ENCODE results near the gene EARS2.

The EARS2 gene

GRCh38 chr16:23556881-23557778 is at the start of gene EARS2, which contains the start of gene UBFD1:
Gene EARS2, minus strand, starts transcription at chr16:23557350. Its CDS starts 7 bp downstream, at chr16:23557343.
Gene UBFD1, plus strand, starts transcription at chr16:23557727. Its CDS starts 16 bp downstream, at chr16:23557743.
- peak within 1 kb of the TSS; percentile 85 for H2AFZ ChIP-seq (ENCODE audit: low read depth, low read length, severe bottlenecking)
- no peaks in the 10 kb centered on the region; the same call in 1 of the 2 replicates for H3K36me3 ChIP-seq (ENCODE audit: low read length)
- peak within 1 kb of the TSS; percentile 86 for H3K9ac ChIP-seq (ENCODE audit: low read length)
- peak within 1 kb of the TSS; percentile 71 for H3K4me2 ChIP-seq (ENCODE audit: low read depth, low read length, poor library complexity, severe bottlenecking)
- H3K9me2 ChIP-seq (replicated peaks; ENCODE audit: insufficient read depth, low read length), result no peaks in the 10 kb centered on the region
- H3K79me2 ChIP-seq (ENCODE audit: insufficient read depth, low read length), result peaks cover 39% of the 10 kb centered on the region
- TF ChIP-seq, protein P1, sequence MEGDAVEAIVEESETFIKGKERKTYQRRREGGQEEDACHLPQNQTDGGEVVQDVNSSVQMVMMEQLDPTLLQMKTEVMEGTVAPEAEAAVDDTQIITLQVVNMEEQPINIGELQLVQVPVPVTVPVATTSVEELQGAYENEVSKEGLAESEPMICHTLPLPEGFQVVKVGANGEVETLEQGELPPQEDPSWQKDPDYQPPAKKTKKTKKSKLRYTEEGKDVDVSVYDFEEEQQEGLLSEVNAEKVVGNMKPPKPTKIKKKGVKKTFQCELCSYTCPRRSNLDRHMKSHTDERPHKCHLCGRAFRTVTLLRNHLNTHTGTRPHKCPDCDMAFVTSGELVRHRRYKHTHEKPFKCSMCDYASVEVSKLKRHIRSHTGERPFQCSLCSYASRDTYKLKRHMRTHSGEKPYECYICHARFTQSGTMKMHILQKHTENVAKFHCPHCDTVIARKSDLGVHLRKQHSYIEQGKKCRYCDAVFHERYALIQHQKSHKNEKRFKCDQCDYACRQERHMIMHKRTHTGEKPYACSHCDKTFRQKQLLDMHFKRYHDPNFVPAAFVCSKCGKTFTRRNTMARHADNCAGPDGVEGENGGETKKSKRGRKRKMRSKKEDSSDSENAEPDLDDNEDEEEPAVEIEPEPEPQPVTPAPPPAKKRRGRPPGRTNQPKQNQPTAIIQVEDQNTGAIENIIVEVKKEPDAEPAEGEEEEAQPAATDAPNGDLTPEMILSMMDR (IDR thresholded peaks at IDR 0.05; ENCODE audit: insufficient read depth, low read length, poor library complexity, severe bottlenecking), result peak; percentile 88
- TF ChIP-seq EZH2phosphoT487 (conservative IDR thresholded peaks at IDR 0.05; ENCODE audit: low read length), result no peak
- no peaks in the 10 kb centered on the region for H3K27me3 ChIP-seq (ENCODE audit: low read length)
- H3K9me3 ChIP-seq (ENCODE audit: insufficient read depth, low read length), result no peaks in the 10 kb centered on the region
- no peaks in the 10 kb centered on the region for H4K20me1 ChIP-seq (ENCODE audit: low read depth, low read length)
- H3K4me3 ChIP-seq (ENCODE audit: insufficient read depth, low read length, poor library complexity, severe bottlenecking), result peak within 1 kb of the TSS; percentile 82
- H3F3A ChIP-seq (ENCODE audit: insufficient read depth), result peaks cover 13% of the 10 kb centered on the region
- H3K27ac ChIP-seq (ENCODE audit: low read depth, low read length), result peak within 1 kb of the TSS; percentile 69

GRCh38 chr16:23597003-23597756 is 40.0 kb upstream of the EARS2 start:
- Histone ChIP-seq H3K79me2 (ENCODE audit: insufficient read depth, low read length) (peaks cover 36% of the 10 kb centered on the region), H4K20me1 (ENCODE audit: low read depth, low read length) (no peaks in the 10 kb centered on the region; the same call in 1 of the 2 replicates), H3K4me3 (ENCODE audit: insufficient read depth, low read length, poor library complexity, severe bottlenecking) (no peak overlapping the region), H3K9me3 (ENCODE audit: insufficient read depth, low read length) (no peaks in the 10 kb centered on the region), H3K9me2 (replicated peaks; ENCODE audit: insufficient read depth, low read length) (no peaks in the 10 kb centered on the region), H2AFZ (ENCODE audit: low read depth, low read length, severe bottlenecking) (peak overlapping the region; percentile 95), H3K27ac (ENCODE audit: low read depth, low read length) (peak overlapping the region; percentile 62), H3K27me3 (ENCODE audit: low read length) (no peaks in the 10 kb centered on the region), H3K36me3 (ENCODE audit: low read length) (no peaks in the 10 kb centered on the region; the same call in 1 of the 2 replicates), H3F3A (ENCODE audit: insufficient read depth) (peaks cover 12% of the 10 kb centered on the region), H3K4me2 (ENCODE audit: low read depth, low read length, poor library complexity, severe bottlenecking) (peak overlapping the region; percentile 66), H3K9ac (ENCODE audit: low read length) (peak overlapping the region; percentile 91)
- no peak for TF ChIP-seq EZH2phosphoT487 (conservative IDR thresholded peaks at IDR 0.05; ENCODE audit: low read length)
- TF ChIP-seq, protein P1 (IDR thresholded peaks at IDR 0.05; ENCODE audit: insufficient read depth, low read length, poor library complexity, severe bottlenecking), result peak; percentile 69

DNA sequence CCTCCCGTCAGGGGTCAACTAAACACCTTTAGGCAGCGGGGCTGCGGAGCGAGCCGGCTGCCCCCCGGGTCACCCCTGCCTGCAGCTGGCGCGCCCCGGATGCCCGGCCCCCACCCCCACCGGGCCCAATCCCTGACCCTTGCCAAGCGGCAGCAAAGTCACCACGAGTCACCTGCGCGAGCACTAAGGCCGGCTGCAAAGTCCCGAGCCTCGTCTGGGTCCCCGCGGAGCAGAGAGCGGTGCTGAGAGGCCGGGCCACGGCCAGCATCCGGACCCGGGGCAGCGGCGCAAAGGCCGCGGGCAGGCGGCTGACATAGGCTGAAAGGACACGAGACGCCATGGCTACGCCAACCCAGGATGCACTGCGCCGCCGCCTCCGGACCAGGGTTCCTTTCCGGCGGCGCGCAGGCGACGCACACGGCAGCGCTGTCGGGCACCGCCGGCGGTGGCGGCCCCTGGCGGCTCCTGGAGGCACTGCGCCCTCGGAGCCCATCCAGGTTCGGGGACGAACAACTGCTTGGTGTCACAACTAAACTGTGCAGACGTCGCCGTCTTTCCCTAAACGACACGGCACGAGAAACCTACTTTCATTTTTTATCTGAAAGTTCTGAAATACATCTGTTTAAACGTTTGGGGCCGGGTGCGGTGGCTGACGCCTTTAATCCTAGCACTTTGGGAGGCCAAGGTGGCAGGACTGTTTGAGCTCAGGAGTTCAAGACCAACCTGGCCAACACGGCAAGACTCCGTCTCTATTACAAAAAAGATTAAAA is 39.0 kb upstream of the EARS2 start, which contains the start of gene NDUFAB1:
NDUFAB1 (minus strand) TSS at position 366 of the 770 bp plus-strand sequence; CDS start at position 340, 26 bp downstream.
- Histone ChIP-seq H3K9me3 (ENCODE audit: insufficient read depth, low read length) (no peaks in the 10 kb centered on the region), H3F3A (ENCODE audit: insufficient read depth) (peaks cover 12% of the 10 kb centered on the region), H3K9me2 (replicated peaks; ENCODE audit: insufficient read depth, low read length) (no peaks in the 10 kb centered on the region), H3K4me3 (ENCODE audit: insufficient read depth, low read length, poor library complexity, severe bottlenecking) (peak within 1 kb of the TSS; percentile 68), H3K9ac (ENCODE audit: low read length) (peak within 1 kb of the TSS; percentile 91), H3K79me2 (ENCODE audit: insufficient read depth, low read length) (peaks cover 47% of the 10 kb centered on the region), H4K20me1 (ENCODE audit: low read depth, low read length) (no peaks in the 10 kb centered on the region; the same call in 1 of the 2 replicates), H2AFZ (ENCODE audit: low read depth, low read length, severe bottlenecking) (peak within 1 kb of the TSS; percentile 95), H3K27ac (ENCODE audit: low read depth, low read length) (peak within 1 kb of the TSS; percentile 62), H3K27me3 (ENCODE audit: low read length) (no peaks in the 10 kb centered on the region), H3K36me3 (ENCODE audit: low read length) (no peaks in the 10 kb centered on the region; the same call in 1 of the 2 replicates), H3K4me2 (ENCODE audit: low read depth, low read length, poor library complexity, severe bottlenecking) (peak within 1 kb of the TSS; percentile 82)
- TF ChIP-seq, protein P1 (IDR thresholded peaks at IDR 0.05; ENCODE audit: insufficient read depth, low read length, poor library complexity, severe bottlenecking), result peak; percentile 80
- TF ChIP-seq EZH2phosphoT487 (conservative IDR thresholded peaks at IDR 0.05; ENCODE audit: low read length), result no peak
